GM12891 (cell line): Measurements from ENCODE around the gene SP6.

Source experiments
- DNase-seq: peaks from one replicate; pipeline ENCODE4 v3.0.0; 2011; ENCODE audit warnings: low spot score; ENCODE audit not compliant: insufficient read length
- FAIRE-seq: peaks from 2 replicates; lab custom pipeline; 2011; peaks lifted over from hg19 to GRCh38; lab: Jason Lieb, UNC
- PAX5 ChIP-seq: IDR thresholded peaks from 2 replicates; pipeline ENCODE4 v1.6.1; 2011; ENCODE audit warnings: low read length, moderate library complexity, mild to moderate bottlenecking; ENCODE audit not compliant: insufficient read depth, severe bottlenecking
- POLR2A ChIP-seq: IDR thresholded peaks from 2 replicates; pipeline ENCODE4 v1.6.1; 2011; ENCODE audit warnings: low read depth, low read length, control low read depth
- POLR2AphosphoS5 ChIP-seq: IDR thresholded peaks from 2 replicates; pipeline ENCODE4 v1.6.1; 2011; ENCODE audit warnings: low read depth, low read length, control low read depth
- POU2F2 ChIP-seq: IDR thresholded peaks from 2 replicates; pipeline ENCODE4 v1.6.1; 2011; ENCODE audit warnings: low read depth, mild to moderate bottlenecking, control low read depth, low read length, moderate library complexity
- SPI1 ChIP-seq: IDR thresholded peaks from 2 replicates; pipeline ENCODE4 v1.6.1; 2011; ENCODE audit warnings: low read depth, low read length, control low read depth
- TAF1 ChIP-seq: IDR thresholded peaks from 2 replicates; pipeline ENCODE4 v1.6.1; 2011; ENCODE audit warnings: low read depth, low read length, control low read depth

SP6 gene

DNA sequence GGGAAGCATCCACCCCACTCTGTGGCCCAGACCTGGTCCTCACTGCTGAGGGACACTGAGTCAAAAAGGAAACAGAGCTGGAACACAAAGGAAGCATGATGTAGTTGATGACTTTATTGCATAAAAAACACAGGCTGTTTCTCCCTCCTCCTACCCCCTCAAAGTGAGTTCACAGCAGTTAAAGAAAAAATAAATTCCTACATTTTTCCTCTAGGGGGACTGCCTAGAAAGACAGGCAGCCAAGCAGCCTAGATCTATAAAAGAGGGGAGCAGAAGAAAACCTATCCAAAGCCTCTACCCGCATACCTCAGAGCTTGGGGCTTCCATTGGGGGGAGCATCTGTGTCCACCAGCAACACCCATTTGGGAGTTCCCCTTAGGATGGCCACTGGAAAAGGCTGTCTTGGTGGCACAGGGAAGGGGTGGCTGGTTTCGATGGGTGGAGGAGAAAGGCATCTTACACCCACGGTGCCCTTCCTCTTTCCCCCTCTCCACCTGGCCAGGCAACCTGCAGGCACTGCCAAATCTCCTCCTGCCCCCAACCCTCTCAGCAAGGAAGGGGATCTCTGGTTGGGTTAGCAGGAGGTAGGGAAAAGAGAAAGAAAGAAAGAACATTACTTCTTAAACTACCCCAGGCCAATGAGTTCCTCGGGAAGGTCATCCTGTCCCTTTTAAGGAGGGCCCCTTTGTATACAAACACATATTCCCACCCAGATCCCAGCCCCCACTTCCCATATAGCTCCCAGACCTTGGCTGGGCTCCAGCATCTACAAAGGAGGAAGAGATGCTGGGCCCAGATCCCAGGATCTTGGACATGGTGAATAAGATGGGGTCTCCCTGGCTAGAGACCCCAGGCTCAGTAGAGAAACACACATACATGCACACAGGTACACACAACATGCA lies 5.9 kb downstream of the SP6 start:
- FAIRE-seq (no peak), DNase-seq (no peak)
- TF ChIP-seq POU2F2: no peak
- no peak for TF ChIP-seq POLR2AphosphoS5
- TF ChIP-seq TAF1: no peak
- no peak for TF ChIP-seq PAX5
- no peak for TF ChIP-seq POLR2A
- TF ChIP-seq SPI1: no peak

DNA sequence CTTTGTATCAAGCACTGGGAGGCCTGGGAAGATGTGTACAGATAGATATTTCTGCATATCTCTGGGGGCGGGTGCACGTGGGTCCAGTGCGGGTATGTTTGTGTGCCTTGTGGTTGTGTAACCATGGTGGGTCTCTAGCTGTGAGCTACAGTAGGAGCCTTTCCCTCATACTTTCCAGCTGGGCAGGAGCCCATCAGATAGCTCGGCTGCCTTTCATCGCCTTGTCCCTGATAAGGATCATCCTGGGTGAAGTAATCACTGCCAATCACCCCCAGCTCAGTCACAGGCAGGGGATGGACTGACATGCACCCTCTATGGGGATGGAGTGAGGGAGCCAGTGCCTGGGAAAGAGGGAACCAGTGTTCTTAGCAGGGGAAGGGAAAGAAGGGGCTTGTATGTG lies 6.7 kb downstream of the SP6 start:
- TF ChIP-seq SPI1: no peak
- no peak for TF ChIP-seq TAF1
- no peak for TF ChIP-seq POLR2A
- no peak for TF ChIP-seq POLR2AphosphoS5
- no peak for TF ChIP-seq PAX5
- no peak for TF ChIP-seq POU2F2
- FAIRE-seq (no peak), DNase-seq (no peak)

DNA sequence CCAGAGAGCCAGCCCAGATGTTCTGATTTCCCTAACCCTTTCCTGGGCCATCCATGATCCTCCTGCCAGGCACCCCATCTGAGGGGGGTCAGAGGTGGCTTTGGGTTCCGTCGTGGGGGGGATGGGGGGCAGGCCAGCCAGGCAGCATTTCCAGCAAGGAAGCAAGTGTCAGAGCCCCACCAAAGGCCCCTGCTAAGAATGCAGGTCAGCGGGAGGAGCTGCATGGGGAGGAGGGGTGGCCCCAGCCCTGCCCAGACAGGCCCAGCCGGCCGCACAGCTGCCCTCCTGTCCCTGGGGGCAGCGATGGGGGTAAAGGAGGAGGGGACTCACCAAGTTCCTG lies 7.6 kb downstream of the SP6 start:
- no peak for DNase-seq
- TF ChIP-seq TAF1 (no peak), PAX5 (no peak), SPI1 (no peak), POLR2AphosphoS5 (no peak), POLR2A (no peak), POU2F2 (no peak)
- FAIRE-seq: no peak

DNA sequence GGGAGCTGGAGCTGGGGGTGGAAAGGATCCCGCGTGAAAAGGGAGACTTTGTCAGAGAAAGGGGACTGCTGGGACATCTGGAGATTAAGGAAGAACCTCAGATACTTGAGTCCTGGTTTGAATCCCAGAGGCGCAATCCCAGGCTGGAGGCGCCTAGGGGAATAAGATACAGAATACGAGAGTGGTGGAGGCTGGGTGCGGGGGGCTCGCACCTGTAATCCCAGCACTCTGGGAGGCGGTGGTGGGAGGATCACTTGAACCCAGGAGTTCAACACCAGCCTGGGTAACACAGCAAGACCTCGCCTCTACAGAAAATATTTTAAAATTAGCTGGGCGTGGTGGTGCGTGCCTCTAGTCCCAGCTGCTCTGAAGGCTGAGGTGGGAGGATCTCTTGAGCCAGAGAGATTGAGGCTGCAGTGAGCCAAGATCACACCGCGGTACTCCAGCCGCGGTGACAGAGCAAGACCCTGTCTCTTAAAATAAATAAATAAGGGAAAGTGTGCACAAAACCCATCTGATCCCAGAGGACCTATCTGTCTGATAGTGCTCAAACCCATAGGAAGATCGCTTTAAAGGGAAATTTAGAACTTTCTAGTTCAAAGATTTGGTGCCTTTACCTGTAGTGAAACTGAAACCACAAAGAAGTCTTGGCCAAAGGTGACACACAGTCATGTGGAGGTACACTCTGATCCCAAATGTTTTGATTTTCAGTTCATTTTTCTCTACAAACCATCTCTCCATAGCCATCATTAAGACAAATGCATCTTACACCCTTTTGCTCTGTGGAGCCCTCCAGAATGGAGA lies 9.3 kb downstream of the SP6 start:
- FAIRE-seq (no peak), DNase-seq (no peak)
- no peak for TF ChIP-seq POLR2AphosphoS5
- TF ChIP-seq POLR2A: no peak
- TF ChIP-seq SPI1: no peak
- no peak for TF ChIP-seq PAX5
- no peak for TF ChIP-seq TAF1
- TF ChIP-seq POU2F2: no peak

DNA sequence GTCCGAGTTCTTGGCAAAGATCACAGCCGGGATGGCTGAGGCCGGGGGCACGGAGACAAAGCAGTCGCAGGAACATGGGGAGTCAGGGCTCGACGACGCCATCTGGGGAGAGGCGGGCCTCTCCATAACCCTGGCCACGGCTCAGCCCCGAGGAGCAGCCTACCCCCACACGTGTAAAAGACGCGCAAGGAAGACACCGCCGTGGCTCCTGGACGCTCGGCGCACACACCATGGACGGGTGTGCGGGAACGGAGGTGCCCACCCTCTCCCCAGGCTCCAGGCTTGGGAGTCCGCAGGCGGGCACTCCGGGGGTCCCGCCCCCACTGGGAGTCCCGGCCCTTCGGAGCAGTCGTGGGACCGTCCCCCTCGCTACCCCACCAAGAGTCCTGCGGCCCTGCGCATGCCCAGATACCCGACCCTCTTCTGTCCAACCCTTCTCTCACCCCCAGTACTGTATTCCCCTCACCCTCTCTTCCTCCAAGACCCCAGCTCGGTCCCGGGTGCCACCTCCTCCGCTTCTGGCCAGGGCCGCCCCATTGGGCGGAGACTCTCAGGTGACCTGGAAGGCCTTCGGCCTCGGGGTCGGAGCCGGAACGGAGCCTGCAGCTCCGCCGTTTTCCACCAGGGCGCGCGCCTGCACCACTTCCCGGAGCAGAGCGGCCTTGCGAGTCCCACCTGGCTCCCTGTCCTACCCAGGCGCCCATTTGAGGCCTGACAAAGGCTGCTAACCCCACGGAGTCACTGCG lies 10.0 kb downstream of the SP6 start, which contains the start of gene SCRN2:
TSS of gene SCRN2 (minus strand) at position 532 of the 746 bp plus-strand sequence. CDS start at position 102, 430 bp downstream.
- peak; percentile 96 for FAIRE-seq
- TF ChIP-seq POLR2A (no peak), POU2F2 (no peak), PAX5 (no peak), TAF1 (peak; percentile 10; the same call in 1 of the 2 replicates), SPI1 (no peak), POLR2AphosphoS5 (no peak)
- DNase-seq: peak; percentile 95

DNA sequence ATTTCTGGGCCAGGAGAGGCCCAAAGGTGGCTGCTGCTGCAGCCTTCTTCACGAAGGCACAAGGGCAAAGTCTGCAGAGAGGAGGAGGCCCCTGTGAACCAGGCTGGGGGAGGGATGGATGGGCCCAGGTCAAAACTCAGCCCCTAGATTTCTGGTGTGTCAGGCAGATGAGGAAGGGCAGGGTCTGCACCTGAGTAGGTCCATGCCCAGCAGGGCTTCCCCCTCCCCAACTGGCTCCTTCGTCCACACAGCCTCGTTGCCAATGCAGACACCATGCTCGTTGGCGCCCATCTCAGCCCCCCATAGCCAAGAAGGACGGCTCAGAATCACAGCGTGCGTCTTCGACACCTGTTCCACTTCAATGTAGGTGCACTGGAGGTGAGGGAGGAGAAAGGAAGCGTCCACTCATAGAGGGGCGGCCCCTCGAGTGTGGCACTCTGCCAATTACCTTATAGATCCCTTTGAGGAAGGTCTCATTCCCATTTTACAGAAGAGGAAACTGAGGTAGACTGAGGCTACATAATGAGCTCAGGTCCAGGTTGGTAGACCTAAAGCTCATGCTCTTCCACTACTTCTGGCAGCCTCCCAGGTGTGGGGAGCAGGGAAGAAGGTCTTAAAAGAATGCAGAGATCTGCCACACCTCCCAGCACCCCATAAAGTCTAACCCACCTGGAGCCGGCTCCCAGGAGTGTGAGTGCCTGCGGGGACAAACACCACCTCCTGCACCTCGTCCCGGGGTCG lies 10.8 kb downstream of the SP6 start:
- FAIRE-seq: no peak
- TF ChIP-seq POU2F2 (no peak), POLR2A (no peak), SPI1 (no peak), POLR2AphosphoS5 (no peak), PAX5 (no peak), TAF1 (no peak)
- no peak for DNase-seq

DNA sequence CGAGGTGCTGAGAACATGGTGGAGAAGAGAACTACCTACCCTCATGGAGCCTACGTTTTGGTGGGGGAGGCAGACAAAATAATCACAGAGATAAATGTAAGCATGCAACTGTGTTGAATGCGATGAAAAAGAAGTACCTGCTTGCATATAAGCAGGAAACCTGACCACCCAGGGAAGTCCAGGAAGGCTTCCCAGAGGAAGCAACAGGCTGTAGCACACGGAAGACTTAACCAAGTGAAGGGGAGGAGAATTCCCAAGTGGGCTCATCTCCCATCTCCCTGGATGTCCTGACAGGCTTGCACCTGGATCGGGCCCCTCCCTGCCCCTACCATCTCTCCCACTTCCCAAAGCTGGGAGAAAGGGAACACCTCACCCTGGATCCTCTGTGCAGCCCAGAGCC lies 11.9 kb downstream of the SP6 start:
- no peak for DNase-seq
- FAIRE-seq: no peak
- TF ChIP-seq POLR2A: no peak
- no peak for TF ChIP-seq POLR2AphosphoS5
- no peak for TF ChIP-seq TAF1
- no peak for TF ChIP-seq POU2F2
- TF ChIP-seq PAX5: no peak
- no peak for TF ChIP-seq SPI1

DNA sequence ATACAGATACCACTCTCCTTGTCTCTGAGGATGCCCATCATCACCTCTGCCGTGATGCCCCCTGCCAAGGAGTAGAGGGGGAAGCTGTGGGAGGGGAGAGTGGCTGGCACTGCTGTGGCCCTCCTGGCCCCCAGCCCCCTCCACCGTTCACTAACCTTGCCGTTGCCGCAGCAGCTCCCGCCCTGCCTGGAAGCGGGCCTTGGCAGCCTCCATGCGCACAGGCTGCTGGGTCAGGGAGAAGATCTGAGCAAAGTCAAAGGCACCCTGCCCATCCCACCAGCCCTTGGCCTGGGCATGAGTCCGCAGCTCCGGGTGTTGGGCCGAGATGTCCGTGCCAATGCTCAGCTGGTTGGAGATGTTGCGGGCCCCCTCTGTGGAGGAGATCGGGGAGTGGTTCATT lies 12.3 kb downstream of the SP6 start:
- no peak for TF ChIP-seq POLR2AphosphoS5
- TF ChIP-seq POLR2A: no peak
- no peak for TF ChIP-seq POU2F2
- no peak for TF ChIP-seq SPI1
- no peak for TF ChIP-seq PAX5
- no peak for TF ChIP-seq TAF1
- no peak for DNase-seq
- FAIRE-seq: no peak
